OCI-M2 (cell line): ENCODE data around the gene RAI1.

ENCODE experiments used
- DNase-seq: peaks from one replicate; lab custom pipeline; 2025; ENCODE audit not compliant: unreplicated experiment; lab: John Stamatoyannopoulos, UW

Gene RAI1

GRCh38 chr17:17765359-17766076, 84.3 kb downstream of the RAI1 start:
- no peak for DNase-seq

GRCh38 chr17:17766077-17766743, 85.0 kb downstream of the RAI1 start:
- DNase-seq: no peak

- no peak for DNase-seq
These were observed 85.5 kb downstream of the RAI1 start for GRCh38 chr17:17766744-17767120.

GRCh38 chr17:17767154-17767869, 86.1 kb downstream of the RAI1 start:
- no peak for DNase-seq

- DNase-seq: no peak
These were observed 86.7 kb downstream of the RAI1 start for GRCh38 chr17:17767887-17768418.

GRCh38 chr17:17768424-17769088, 87.3 kb downstream of the RAI1 start:
- DNase-seq: no peak

- no peak for DNase-seq
These were observed 88.8 kb downstream of the RAI1 start for GRCh38 chr17:17769869-17770631.

- no peak for DNase-seq
These were observed 89.4 kb downstream of the RAI1 start for GRCh38 chr17:17770632-17771044.

GRCh38 chr17:17771498-17772201, 90.4 kb downstream of the RAI1 start:
- DNase-seq: no peak

GRCh38 chr17:17772231-17772630, 91.0 kb downstream of the RAI1 start:
- no peak for DNase-seq

- no peak for DNase-seq
These were observed 93.0 kb downstream of the RAI1 start for GRCh38 chr17:17774009-17774881.

- no peak for DNase-seq
These were observed 95.6 kb downstream of the RAI1 start for GRCh38 chr17:17776889-17777288.

- no peak for DNase-seq
These were observed 97.2 kb downstream of the RAI1 start for GRCh38 chr17:17778308-17779014.

DNA sequence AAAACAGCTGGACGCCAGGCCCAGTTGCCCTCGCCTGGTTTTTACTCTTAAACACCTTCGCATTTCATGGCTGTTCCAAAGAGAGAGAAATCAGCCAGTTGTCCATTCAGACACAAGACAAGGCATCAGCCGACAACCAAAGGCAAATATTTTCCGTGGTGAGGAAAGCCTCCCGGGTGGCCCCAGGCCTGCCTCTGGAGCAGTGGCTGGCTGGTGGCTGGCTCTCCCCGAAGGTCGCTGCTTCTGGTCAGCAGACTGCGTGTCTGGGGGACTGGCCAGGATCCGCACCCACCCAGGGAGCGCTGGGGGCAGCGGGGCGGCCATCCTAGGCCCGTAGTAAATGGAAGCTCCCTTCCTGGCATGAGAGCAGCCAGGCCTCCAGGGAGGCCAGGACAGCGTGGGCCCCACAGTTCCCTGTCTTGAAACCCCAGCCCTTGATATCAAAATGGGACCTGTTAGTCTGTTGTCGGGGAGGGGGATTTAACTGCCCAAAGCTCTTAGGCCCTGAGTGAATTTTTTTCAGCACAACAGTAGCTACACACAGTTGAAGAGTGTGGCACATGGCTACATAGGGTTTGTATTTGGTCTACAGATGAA, 97.9 kb downstream of the RAI1 start:
- DNase-seq: no peak

DNA sequence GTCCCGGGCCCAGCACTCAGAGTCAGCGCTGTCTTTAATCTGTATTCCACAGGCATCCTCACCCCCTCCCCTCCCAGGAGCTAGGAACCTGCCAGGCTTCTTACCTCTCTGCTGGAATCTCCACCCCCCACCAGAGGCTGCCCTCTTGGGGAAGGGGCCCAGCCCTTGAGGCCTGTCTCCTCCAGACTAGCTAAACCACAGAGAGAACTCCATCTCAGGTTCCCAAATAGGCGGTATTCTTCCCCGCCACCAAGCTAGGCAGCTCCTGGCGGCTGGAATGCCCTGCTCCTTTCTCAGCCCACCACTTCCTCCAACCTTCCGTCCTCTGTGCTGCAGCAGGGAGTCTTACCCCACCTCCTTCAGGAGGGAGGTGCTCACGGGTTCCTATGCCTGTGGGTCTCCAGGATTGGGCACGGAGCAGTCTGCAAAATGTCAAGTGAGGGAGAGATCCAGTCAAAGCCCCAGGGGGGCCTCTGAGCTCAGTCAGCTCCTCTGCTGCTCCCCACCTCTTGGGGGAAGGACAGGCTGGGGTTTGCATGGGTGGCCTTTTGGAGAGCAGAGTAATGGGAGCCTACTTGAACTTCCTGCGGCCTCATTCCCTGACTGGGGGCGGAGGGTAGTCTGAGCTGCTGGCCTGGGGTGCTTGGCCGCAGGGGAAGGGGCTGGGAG, 99.8 kb downstream of the RAI1 start:
- no peak for DNase-seq

- DNase-seq: no peak
These were observed 100.6 kb downstream of the RAI1 start for GRCh38 chr17:17781591-17782496.
